Measurements from ENCODE around the gene CCDC136. TPM values are rescaled to one million over a fixed set of nuclear protein-coding genes. Genes with fewer than 3 reads are reported as not detected.

The CCDC136 gene
- total and polyA plus RNA-seq, 12 donors, result 1.8 to 14.4 (median 8.0) TPM

GRCh38 chr7:128794020-128794419 is 2.3 kb downstream of the CCDC136 start:
- whole genome bisulfite sequencing, 2 donors, result 64 to 68% methylated on average over 3 of the region's 3 CpGs
- peak in 4 of 9 donors; percentile 10 to 25 (median 15) for TF ChIP-seq CTCF (IDR thresholded peaks at IDR 0.05)
- H3K4me3 ChIP-seq, result no peak overlapping the region
- peaks cover 8 to 29% (median 25%) of the 10 kb centered on the region in 9 donors for H3K4me1 ChIP-seq
- H3K27me3 ChIP-seq, result peaks cover 0 to 21% (median 0%) of the 10 kb centered on the region in 7 donors
- H3K9me3 ChIP-seq, result no peaks in the 10 kb centered on the region
- ATAC-seq (peak in 1 of 8 donors; percentile 9), DNase-seq (no peak)
- no peak overlapping the region for H3K27ac ChIP-seq
- intact Hi-C loops (cut with DNase I), result loop anchor here in 6 of 10 donors (5.0 to 10.0 kb wide), 3 partner anchors 33 to 91 kb away; partner anchors contain the start of gene ATP6V1F (in 1 of the 6)
- H3K36me3 ChIP-seq, result no peaks in the 10 kb centered on the region

DNA sequence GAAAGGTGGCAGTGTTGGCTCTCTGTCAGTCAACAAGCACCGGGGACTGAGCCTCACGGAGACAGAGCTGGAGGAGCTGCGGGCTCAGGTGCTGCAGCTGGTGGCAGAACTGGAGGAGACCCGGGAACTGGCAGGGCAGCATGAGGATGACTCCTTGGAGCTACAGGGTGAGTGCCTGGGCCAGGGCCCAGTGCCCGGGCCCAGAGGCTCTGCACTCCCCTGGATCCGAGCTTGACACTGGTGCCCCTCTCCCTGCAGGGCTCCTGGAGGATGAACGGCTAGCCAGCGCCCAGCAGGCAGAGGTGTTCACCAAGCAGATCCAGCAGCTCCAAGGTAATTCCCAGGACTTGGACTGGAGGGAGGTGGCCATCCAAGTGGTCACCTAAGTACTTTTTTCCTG is 2.7 kb downstream of the CCDC136 start:
- WGBS, 2 donors, result 94 to 98% methylated on average over 8 of the region's 8 CpGs
- Histone ChIP-seq H3K27me3 (peaks cover 0 to 21% (median 0%) of the 10 kb centered on the region in 7 donors), H3K9me3 (no peaks in the 10 kb centered on the region), H3K4me3 (no peak overlapping the region), H3K36me3 (no peaks in the 10 kb centered on the region), H3K4me1 (peaks cover 8 to 29% (median 25%) of the 10 kb centered on the region in 9 donors), H3K27ac (no peak overlapping the region)
- TF ChIP-seq CTCF (IDR thresholded peaks at IDR 0.05), result no peak
- DNase-seq, result no peak
- intact Hi-C loops (cut with DNase I), result loop anchor here in 6 of 10 donors (5.0 to 10.0 kb wide), 3 partner anchors 33 to 90 kb away; partner anchors contain the start of gene ATP6V1F (in 1 of the 6)
- no peak for ATAC-seq

GRCh38 chr7:128795129-128795528 is 3.4 kb downstream of the CCDC136 start:
- TF ChIP-seq CTCF (IDR thresholded peaks at IDR 0.05), result no peak
- 86 to 88% methylated on average over 4 of the region's 4 CpGs for WGBS, 2 donors
- no peaks in the 10 kb centered on the region for H3K9me3 ChIP-seq
- H3K4me1 ChIP-seq, result peaks cover 8 to 28% (median 24%) of the 10 kb centered on the region in 9 donors
- ATAC-seq, result no peak
- H3K36me3 ChIP-seq, result no peaks in the 10 kb centered on the region
- H3K4me3 ChIP-seq, result no peak overlapping the region
- intact Hi-C loops (cut with DNase I), result loop anchor here in 2 of 10 donors (10.0 kb wide), 2 partner anchors 70 to 90 kb away; partner anchors contain the start of gene ATP6V1F (in 1 of the 2)
- H3K27me3 ChIP-seq, result peaks cover 0 to 18% (median 0%) of the 10 kb centered on the region in 7 donors
- DNase-seq, result no peak
- H3K27ac ChIP-seq, result no peak overlapping the region

DNA sequence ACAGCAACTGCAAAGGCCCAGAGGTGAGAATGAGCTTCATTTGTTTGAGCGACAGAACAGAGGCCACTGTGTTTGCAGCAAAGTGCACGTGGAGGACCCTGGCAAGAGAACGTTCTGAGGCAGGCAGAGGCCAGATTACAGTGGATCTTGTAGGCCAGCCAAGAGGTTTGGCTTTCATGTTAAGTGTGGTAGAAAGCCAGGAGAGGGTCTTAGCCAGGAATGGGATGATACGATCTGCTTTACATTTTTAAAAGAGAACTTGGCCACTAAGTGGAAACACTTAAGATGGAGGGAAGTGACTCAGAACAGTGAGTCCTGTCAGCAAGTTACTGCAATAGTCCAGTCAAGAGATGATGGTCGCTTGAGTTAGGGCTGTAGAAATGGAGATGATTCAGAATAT is 4.6 kb downstream of the CCDC136 start:
- intact Hi-C loops (cut with DNase I), result loop anchor here in 2 of 10 donors (10.0 kb wide), 2 partner anchors 68 to 88 kb away; partner anchors contain the start of gene ATP6V1F (in 1 of the 2)
- Histone ChIP-seq H3K36me3 (peaks cover 0 to 2% (median 0%) of the 10 kb centered on the region in 9 donors), H3K4me3 (no peak overlapping the region), H3K4me1 (peaks cover 4 to 20% (median 15%) of the 10 kb centered on the region in 9 donors), H3K9me3 (no peaks in the 10 kb centered on the region), H3K27ac (no peak overlapping the region), H3K27me3 (peaks cover 0 to 7% (median 0%) of the 10 kb centered on the region in 7 donors)
- no peak for ATAC-seq
- TF ChIP-seq CTCF (IDR thresholded peaks at IDR 0.05), result no peak
- DNase-seq, result no peak
- 60 to 61% methylated on average over 5 of the region's 5 CpGs for WGBS, 2 donors

Measured in heart right ventricle (tissue), 16 donors.